H9 (cell line): ENCODE results near the gene PRR30. TPM values are rescaled to one million over a fixed set of nuclear protein-coding genes. Genes with fewer than 3 reads are reported as not detected.

Experiments used
- DNase-seq: peaks from one replicate; pipeline ENCODE4 v3.0.0-alpha.2; 2017
- H2AFZ ChIP-seq: one replicate; pipeline ENCODE4 v1.6.1; 2013; ENCODE audit warnings: mild to moderate bottlenecking, low read length, control low read depth, moderate library complexity
- H2AK5ac ChIP-seq: 2 replicates; pipeline ENCODE4 v1.6.1; 2013; ENCODE audit warnings: low read length, control low read depth, mixed read lengths; ENCODE audit not compliant: insufficient read length
- H2BK120ac ChIP-seq: one replicate; pipeline ENCODE4 v1.6.1; 2013; ENCODE audit warnings: low read depth, mild to moderate bottlenecking, low read length, control low read depth, inconsistent platforms; ENCODE audit not compliant: poor library complexity, severe bottlenecking
- H2BK12ac ChIP-seq: 2 replicates; pipeline ENCODE4 v1.6.1; 2013; ENCODE audit warnings: low read length, control low read depth, mixed read lengths, low read depth; ENCODE audit not compliant: insufficient read length
- H2BK15ac ChIP-seq: 2 replicates; pipeline ENCODE4 v1.6.1; 2013; ENCODE audit warnings: low read depth, low read length, control low read depth
- H2BK20ac ChIP-seq: one replicate; pipeline ENCODE4 v1.6.1; 2013; ENCODE audit warnings: low read depth, mild to moderate bottlenecking, low read length, control low read depth, inconsistent platforms; ENCODE audit not compliant: poor library complexity, severe bottlenecking
- H2BK5ac ChIP-seq: 2 replicates; pipeline ENCODE4 v1.6.1; 2013; ENCODE audit warnings: low read length, control low read depth, mixed read lengths; ENCODE audit not compliant: insufficient read length
- H3K14ac ChIP-seq: 2 replicates; pipeline ENCODE4 v1.6.1; 2013; ENCODE audit warnings: low read length, control low read depth; ENCODE audit not compliant: insufficient read depth
- H3K18ac ChIP-seq: 2 replicates; pipeline ENCODE4 v1.6.1; 2013; ENCODE audit warnings: low read depth, mild to moderate bottlenecking, mixed read lengths, low read length, control low read depth; ENCODE audit not compliant: insufficient read length
- H3K23ac ChIP-seq: 2 replicates; pipeline ENCODE4 v1.6.1; 2013; ENCODE audit warnings: low read length, control low read depth, mixed read lengths, low read depth; ENCODE audit not compliant: insufficient read length
- H3K23me2 ChIP-seq: 2 replicates; pipeline ENCODE4 v1.6.1; 2013; ENCODE audit warnings: low read depth, mild to moderate bottlenecking, mixed read lengths, low read length, control low read depth; ENCODE audit not compliant: insufficient read length, poor library complexity, severe bottlenecking
- H3K27ac ChIP-seq: 2 replicates; pipeline ENCODE4 v1.5.1; 2013; ENCODE audit warnings: low read length, control low read depth, mixed read lengths, low read depth; ENCODE audit not compliant: insufficient read length
- H3K27me3 ChIP-seq: 2 replicates; pipeline ENCODE4 v1.6.1; 2013; ENCODE audit warnings: low read length, control low read depth, inconsistent platforms; ENCODE audit not compliant: insufficient read depth
- H3K4ac ChIP-seq: 2 replicates; pipeline ENCODE4 v1.6.1; 2013; ENCODE audit warnings: low read depth, mild to moderate bottlenecking, control low read depth, inconsistent platforms, low read length, moderate library complexity
- H3K4me1 ChIP-seq: 2 replicates; pipeline ENCODE4 v1.6.1; 2013; ENCODE audit warnings: low read length, control low read depth, inconsistent platforms; ENCODE audit not compliant: insufficient read depth
- H3K4me2 ChIP-seq: 2 replicates; pipeline ENCODE4 v1.6.1; 2013; ENCODE audit warnings: low read length, control low read depth, mixed read lengths; ENCODE audit not compliant: insufficient read length, insufficient read depth
- H3K56ac ChIP-seq: 2 replicates; pipeline ENCODE4 v1.6.1; 2013; ENCODE audit warnings: low read depth, mild to moderate bottlenecking, mixed read lengths, low read length, control low read depth; ENCODE audit not compliant: insufficient read length
- H3K79me1 ChIP-seq: 2 replicates; pipeline ENCODE4 v1.6.1; 2013; ENCODE audit warnings: low read depth, mild to moderate bottlenecking, moderate library complexity, low read length, control low read depth, inconsistent platforms; ENCODE audit not compliant: insufficient read depth, poor library complexity, severe bottlenecking
- H3K79me2 ChIP-seq: 2 replicates; pipeline ENCODE4 v1.6.1; 2013; ENCODE audit warnings: low read length, control low read depth, inconsistent platforms; ENCODE audit not compliant: insufficient read depth
- H3K9ac ChIP-seq: 2 replicates; pipeline ENCODE4 v1.6.1; 2013; ENCODE audit warnings: low read length, control low read depth, mixed read lengths; ENCODE audit not compliant: insufficient read length; ENCODE audit errors: extremely low read depth
- H3K9me3 ChIP-seq: one replicate; pipeline ENCODE4 v1.6.1; 2013; ENCODE audit warnings: low read depth, low read length, inconsistent platforms; ENCODE audit not compliant: control insufficient read depth
- H3T11ph ChIP-seq: one replicate; pipeline ENCODE4 v1.6.1; 2013; ENCODE audit warnings: mild to moderate bottlenecking, low read length, control low read depth, inconsistent platforms
- H4K20me1 ChIP-seq: one replicate; pipeline ENCODE4 v1.6.1; 2013; ENCODE audit not compliant: control insufficient read depth, insufficient read length, insufficient read depth
- H4K5ac ChIP-seq: 2 replicates; pipeline ENCODE4 v1.6.1; 2013; ENCODE audit warnings: low read depth, mild to moderate bottlenecking, mixed read lengths, low read length, control low read depth; ENCODE audit not compliant: insufficient read length
- H4K8ac ChIP-seq: replicated peaks from 2 replicates; pipeline ENCODE4 v1.6.1; 2013; ENCODE audit warnings: low read length, control low read depth, mixed read lengths, low read depth; ENCODE audit not compliant: insufficient read length
- H4K91ac ChIP-seq: 2 replicates; pipeline ENCODE4 v1.6.1; 2013; ENCODE audit warnings: low read depth, mild to moderate bottlenecking, moderate library complexity, mixed read lengths, low read length, control low read depth; ENCODE audit not compliant: insufficient read length
- H3K27ac Mint-ChIP-seq, 3 experiments: 2 replicates in 2 of 3; 3 replicates in 1 of 3; pipeline ENCODE4 v1.8.0; 2020 to 2021; ENCODE audit warnings: mixed read lengths in 3 of 3, mild to moderate bottlenecking in 1 of 3, moderate library complexity in 1 of 3
- H3K27me3 Mint-ChIP-seq: 2 replicates; pipeline ENCODE4 v1.8.0; 2021; ENCODE audit warnings: low read depth, mild to moderate bottlenecking, moderate library complexity, mixed read lengths
- H3K36me3 Mint-ChIP-seq, 3 experiments: 2 replicates in 2 of 3; 3 replicates in 1 of 3; pipeline ENCODE4 v1.8.0; 2020 to 2021; ENCODE audit warnings: low read depth in 3 of 3, mixed read lengths in 3 of 3; ENCODE audit not compliant: insufficient read depth in 1 of 3
- H3K4me1 Mint-ChIP-seq, 2 experiments: 2 replicates each; pipeline ENCODE4 v1.8.0; 2020; ENCODE audit warnings: mixed read lengths in 2 of 2
- H3K4me3 Mint-ChIP-seq, 2 experiments: 2 replicates in 1 of 2; 3 replicates in 1 of 2; pipeline ENCODE4 v1.8.0; 2020 to 2021; ENCODE audit warnings: mild to moderate bottlenecking in 2 of 2, mixed read lengths in 2 of 2, moderate library complexity in 1 of 2
- H3K9me3 Mint-ChIP-seq, 2 experiments: 2 replicates in 1 of 2; 3 replicates in 1 of 2; pipeline ENCODE4 v1.8.0; 2020; ENCODE audit warnings: mild to moderate bottlenecking in 2 of 2, mixed read lengths in 2 of 2, moderate library complexity in 1 of 2
- WGBS: extraction: QIAGEN DNeasy Blood & Tissue Kit; methylation state at CpG from one replicate; pipeline ENCODE4 v1.1.7; 2013; ENCODE audit warnings: missing lambda C conversion rate, low lambda C conversion rate, mixed read lengths; ENCODE audit not compliant: insufficient read length; ENCODE audit errors: extremely low coverage; 5-methylcytosine and 5-hydroxymethylcytosine counted together
- total RNA-seq: library from RNA; stranded (reverse); gene quantifications from 2 replicates; pipeline ENCODE4 v1.2.1, GENCODE V29; 2021
- TF ChIP-seq, protein P1 (sequence below): fragments of 200-600 bp; sonication (generic); conservative IDR thresholded peaks from 3 replicates; pipeline ENCODE4 v1.8.0; 2021; ENCODE audit warnings: antibody characterized with exemption, mild to moderate bottlenecking

The PRR30 gene
- total RNA-seq, 1 experiment from 2014 or later: not detected

- Mint-ChIP-seq H3K4me1 (peaks cover 10 to 11% of the 10 kb centered on the region in 2 experiments), H3K9me3 (no peaks in the 10 kb centered on the region), H3K27me3 (no peaks in the 10 kb centered on the region; the same call in none of the 2 replicates), H3K36me3 (peaks cover 9 to 38% (median 34%) of the 10 kb centered on the region in 3 experiments), H3K4me3 (no peak overlapping the region), H3K27ac (no peak overlapping the region)
- Histone ChIP-seq H2BK120ac (no peak overlapping the region), H3K56ac (no peak overlapping the region), H3K27ac (no peak overlapping the region), H3K14ac (no peak overlapping the region), H3T11ph (no peak overlapping the region), H2BK5ac (no peak overlapping the region), H3K4ac (no peak overlapping the region), H4K5ac (no peak overlapping the region), H3K27me3 (no peaks in the 10 kb centered on the region), H3K79me2 (peaks cover 2% of the 10 kb centered on the region; the same call in 1 of the 2 replicates), H3K9ac (no peak overlapping the region), H2BK15ac (no peak overlapping the region), H3K4me1 (no peaks in the 10 kb centered on the region), H3K18ac (no peak overlapping the region), H3K23me2 (no peaks in the 10 kb centered on the region), H2BK20ac (no peak overlapping the region), H4K20me1 (no peaks in the 10 kb centered on the region), H3K9me3 (no peaks in the 10 kb centered on the region), H4K8ac (no peak overlapping the region), H3K4me2 (no peak overlapping the region), H2AK5ac (no peak overlapping the region), H3K23ac (no peak overlapping the region), H4K91ac (no peak overlapping the region), H3K79me1 (peaks cover 4% of the 10 kb centered on the region), H2AFZ (no peak overlapping the region), H2BK12ac (no peak overlapping the region)
- no CpG with 5 or more reads among the region's 10 CpGs for WGBS
- TF ChIP-seq, protein P1, sequence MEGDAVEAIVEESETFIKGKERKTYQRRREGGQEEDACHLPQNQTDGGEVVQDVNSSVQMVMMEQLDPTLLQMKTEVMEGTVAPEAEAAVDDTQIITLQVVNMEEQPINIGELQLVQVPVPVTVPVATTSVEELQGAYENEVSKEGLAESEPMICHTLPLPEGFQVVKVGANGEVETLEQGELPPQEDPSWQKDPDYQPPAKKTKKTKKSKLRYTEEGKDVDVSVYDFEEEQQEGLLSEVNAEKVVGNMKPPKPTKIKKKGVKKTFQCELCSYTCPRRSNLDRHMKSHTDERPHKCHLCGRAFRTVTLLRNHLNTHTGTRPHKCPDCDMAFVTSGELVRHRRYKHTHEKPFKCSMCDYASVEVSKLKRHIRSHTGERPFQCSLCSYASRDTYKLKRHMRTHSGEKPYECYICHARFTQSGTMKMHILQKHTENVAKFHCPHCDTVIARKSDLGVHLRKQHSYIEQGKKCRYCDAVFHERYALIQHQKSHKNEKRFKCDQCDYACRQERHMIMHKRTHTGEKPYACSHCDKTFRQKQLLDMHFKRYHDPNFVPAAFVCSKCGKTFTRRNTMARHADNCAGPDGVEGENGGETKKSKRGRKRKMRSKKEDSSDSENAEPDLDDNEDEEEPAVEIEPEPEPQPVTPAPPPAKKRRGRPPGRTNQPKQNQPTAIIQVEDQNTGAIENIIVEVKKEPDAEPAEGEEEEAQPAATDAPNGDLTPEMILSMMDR: no peak
- no peak for DNase-seq
Observed at GRCh38 chr2:27130396-27130795, 8.8 kb downstream of the PRR30 start.
